Lower lobe of right lung (tissue), 2 donors: ENCODE measurements around the gene MREG. TPM values are rescaled to one million over a fixed set of nuclear protein-coding genes. Genes with fewer than 3 reads are reported as not detected.

Experiments used
- ATAC-seq, 2 donors: fragments of 200-7000 bp; cut with Tn5 transposase; one replicate each; pipeline ENCODE4 v1.9.1; 2020 to 2022; ENCODE audit warnings: mild to moderate bottlenecking in 2 of 2, moderate library complexity in 2 of 2
- DNase-seq: peaks from one replicate; pipeline ENCODE4 v3.0.0-alpha.2; 2020
- H3K27ac ChIP-seq: fragments of 200-600 bp; one replicate; pipeline ENCODE4 v1.8.0; 2022
- H3K27me3 ChIP-seq: fragments of 200-600 bp; one replicate; pipeline ENCODE4 v1.8.0; 2022; ENCODE audit warnings: low read depth
- H3K36me3 ChIP-seq: fragments of 200-600 bp; one replicate; pipeline ENCODE4 v1.8.0; 2022; ENCODE audit warnings: mild to moderate bottlenecking
- H3K4me1 ChIP-seq: fragments of 200-600 bp; one replicate; pipeline ENCODE4 v1.8.0; 2022
- H3K4me3 ChIP-seq: fragments of 200-600 bp; one replicate; pipeline ENCODE4 v1.8.0; 2022; ENCODE audit warnings: mild to moderate bottlenecking
- H3K9me3 ChIP-seq: fragments of 200-600 bp; one replicate; pipeline ENCODE4 v1.8.0; 2022
- intact Hi-C: fragments of 100-400 bp; cut with DNase I; formaldehyde crosslinking; loops from one replicate; pipeline ENCODE4 v1.11.0; 2022
- total RNA-seq: library from RNA; stranded (reverse); fragmentation: NEBNext Ultra II Directional; extraction: Animal tissue kit (Norgen Biotek cat#: 25700); gene quantifications from one replicate; pipeline ENCODE4 v1.2.1, GENCODE V29; 2021
- TF ChIP-seq, protein P1 (sequence below): fragments of 200-600 bp; IDR thresholded peaks from one replicate; pipeline ENCODE4 v1.8.0; 2022; ENCODE audit warnings: antibody characterized with exemption, mild to moderate bottlenecking
- donor health status: DM: no; HTN: yes; CAD: no; lungs with severe emphysema.

Gene MREG
- total RNA-seq, 1 donor from 2014 or later = 12.7 TPM

- intact Hi-C loops = no loop called here
- DNase-seq (no peak), ATAC-seq (no peak)
- H3K27me3 ChIP-seq = no peaks in the 10 kb centered on the region
- no peaks in the 10 kb centered on the region for H3K9me3 ChIP-seq
- H3K27ac ChIP-seq = no peak overlapping the region
- no peaks in the 10 kb centered on the region for H3K4me1 ChIP-seq
- peaks cover 28% of the 10 kb centered on the region for H3K36me3 ChIP-seq
- H3K4me3 ChIP-seq = no peak overlapping the region
- TF ChIP-seq, protein P1, sequence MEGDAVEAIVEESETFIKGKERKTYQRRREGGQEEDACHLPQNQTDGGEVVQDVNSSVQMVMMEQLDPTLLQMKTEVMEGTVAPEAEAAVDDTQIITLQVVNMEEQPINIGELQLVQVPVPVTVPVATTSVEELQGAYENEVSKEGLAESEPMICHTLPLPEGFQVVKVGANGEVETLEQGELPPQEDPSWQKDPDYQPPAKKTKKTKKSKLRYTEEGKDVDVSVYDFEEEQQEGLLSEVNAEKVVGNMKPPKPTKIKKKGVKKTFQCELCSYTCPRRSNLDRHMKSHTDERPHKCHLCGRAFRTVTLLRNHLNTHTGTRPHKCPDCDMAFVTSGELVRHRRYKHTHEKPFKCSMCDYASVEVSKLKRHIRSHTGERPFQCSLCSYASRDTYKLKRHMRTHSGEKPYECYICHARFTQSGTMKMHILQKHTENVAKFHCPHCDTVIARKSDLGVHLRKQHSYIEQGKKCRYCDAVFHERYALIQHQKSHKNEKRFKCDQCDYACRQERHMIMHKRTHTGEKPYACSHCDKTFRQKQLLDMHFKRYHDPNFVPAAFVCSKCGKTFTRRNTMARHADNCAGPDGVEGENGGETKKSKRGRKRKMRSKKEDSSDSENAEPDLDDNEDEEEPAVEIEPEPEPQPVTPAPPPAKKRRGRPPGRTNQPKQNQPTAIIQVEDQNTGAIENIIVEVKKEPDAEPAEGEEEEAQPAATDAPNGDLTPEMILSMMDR = no peak
These were observed 71.2 kb downstream of the MREG start for GRCh38 chr2:215942194-215942593.

- Histone ChIP-seq H3K36me3 (peaks cover 28% of the 10 kb centered on the region), H3K27ac (no peak overlapping the region), H3K4me3 (no peak overlapping the region), H3K4me1 (no peaks in the 10 kb centered on the region), H3K27me3 (no peaks in the 10 kb centered on the region), H3K9me3 (no peaks in the 10 kb centered on the region)
- TF ChIP-seq, protein P1 = no peak
- intact Hi-C loops = no loop called here
- no peak for ATAC-seq
- no peak for DNase-seq
These were observed 71.6 kb downstream of the MREG start for GRCh38 chr2:215941726-215942125.

GRCh38 chr2:215940645-215941184 is 72.6 kb downstream of the MREG start:
- ATAC-seq (no peak), DNase-seq (no peak)
- H3K4me3 ChIP-seq = no peak overlapping the region
- no peaks in the 10 kb centered on the region for H3K9me3 ChIP-seq
- H3K4me1 ChIP-seq = no peaks in the 10 kb centered on the region
- TF ChIP-seq, protein P1 = no peak
- no peaks in the 10 kb centered on the region for H3K27me3 ChIP-seq
- no peak overlapping the region for H3K27ac ChIP-seq
- peaks cover 25% of the 10 kb centered on the region for H3K36me3 ChIP-seq
- intact Hi-C loops = no loop called here

- Histone ChIP-seq H3K4me1 (no peaks in the 10 kb centered on the region), H3K27ac (no peak overlapping the region), H3K36me3 (peaks cover 9% of the 10 kb centered on the region), H3K4me3 (no peak overlapping the region), H3K27me3 (no peaks in the 10 kb centered on the region), H3K9me3 (no peaks in the 10 kb centered on the region)
- intact Hi-C loops = no loop called here
- ATAC-seq = no peak
- no peak for DNase-seq
- TF ChIP-seq, protein P1 = no peak
These were observed 76.2 kb downstream of the MREG start for GRCh38 chr2:215937190-215937589.

DNA sequence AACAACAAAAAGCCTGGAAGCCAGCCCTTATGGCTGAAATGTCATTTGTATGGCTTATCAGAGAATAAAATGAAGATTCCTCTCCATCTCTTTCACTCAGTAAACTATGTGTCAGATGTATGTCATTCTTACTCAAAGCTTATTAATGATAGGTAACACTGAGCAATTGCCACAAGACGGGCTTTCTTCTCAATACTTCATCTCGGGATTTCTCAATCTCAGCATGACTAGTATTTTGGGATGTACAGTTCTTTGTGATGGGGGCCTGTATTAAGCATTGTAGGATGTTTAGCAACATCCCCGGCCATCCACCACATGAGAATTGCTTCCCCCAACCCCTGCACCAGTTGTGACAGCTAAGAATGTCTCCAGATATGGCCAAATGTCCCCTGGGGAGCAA is 80.2 kb downstream of the MREG start:
- H3K9me3 ChIP-seq = no peaks in the 10 kb centered on the region
- H3K4me1 ChIP-seq = peaks cover 10% of the 10 kb centered on the region
- H3K4me3 ChIP-seq = no peak overlapping the region
- no peak for DNase-seq
- intact Hi-C loops = no loop called here
- H3K27me3 ChIP-seq = no peaks in the 10 kb centered on the region
- no peak for ATAC-seq
- H3K27ac ChIP-seq = no peak overlapping the region
- H3K36me3 ChIP-seq = no peaks in the 10 kb centered on the region
- TF ChIP-seq, protein P1 = no peak
